ENCODE results near the gene AHI1.
"Not testable (repeated sequence)": the region's sequence is repeated elsewhere in the genome, so short reads cannot be mapped to it uniquely, and the experiment has no call there.

Gene AHI1

GRCh38 chr6:135505222-135505621, 7.7 kb upstream of the AHI1 start:
- no peak for DNase-seq

GRCh38 chr6:135504734-135505133, 7.2 kb upstream of the AHI1 start:
- DNase-seq = no peak

- DNase-seq = no peak
Measured at GRCh38 chr6:135503703-135504475, 6.3 kb upstream of the AHI1 start.

- DNase-seq = no peak
Measured at GRCh38 chr6:135499441-135500340, 2.2 kb upstream of the AHI1 start.

GRCh38 chr6:135498185-135498841, 773 bp upstream of the AHI1 start:
- peak; percentile 74 for DNase-seq

GRCh38 chr6:135496800-135497411, 634 bp downstream of the AHI1 start:
- DNase-seq = no peak

GRCh38 chr6:135493218-135493961, 4.2 kb downstream of the AHI1 start:
- DNase-seq = no peak

- DNase-seq = no peak
Measured at GRCh38 chr6:135490381-135490780, 7.2 kb downstream of the AHI1 start.

GRCh38 chr6:135488023-135488422, 9.5 kb downstream of the AHI1 start:
- DNase-seq = no peak

GRCh38 chr6:135483903-135484302, 13.6 kb downstream of the AHI1 start:
- DNase-seq = not testable (repeated sequence)

GRCh38 chr6:135481783-135482369, 15.7 kb downstream of the AHI1 start:
- DNase-seq = no peak

GRCh38 chr6:135479601-135480000, 17.9 kb downstream of the AHI1 start:
- DNase-seq = no peak

GRCh38 chr6:135478626-135479025, 18.9 kb downstream of the AHI1 start:
- no peak for DNase-seq

GRCh38 chr6:135475292-135475886, 22.2 kb downstream of the AHI1 start:
- no peak for DNase-seq

- no peak for DNase-seq
Measured at GRCh38 chr6:135474362-135474761, 23.2 kb downstream of the AHI1 start.

GRCh38 chr6:135465903-135466302, 31.6 kb downstream of the AHI1 start:
- no peak for DNase-seq

GRCh38 chr6:135465307-135465706, 32.2 kb downstream of the AHI1 start:
- DNase-seq = no peak

GRCh38 chr6:135464634-135465033, 32.9 kb downstream of the AHI1 start:
- no peak for DNase-seq

GRCh38 chr6:135461208-135461607, 36.3 kb downstream of the AHI1 start:
- DNase-seq = no peak

GRCh38 chr6:135458051-135458450, 39.5 kb downstream of the AHI1 start:
- DNase-seq = no peak

- no peak for DNase-seq
Measured at GRCh38 chr6:135451617-135452190, 45.8 kb downstream of the AHI1 start.
